Body of pancreas (tissue), 4 donors: ENCODE data around the gene MROH8. TPM values are rescaled to one million over a fixed set of nuclear protein-coding genes. Genes with fewer than 3 reads are reported as not detected.
A peak's percentile ranks its signal among the peaks of the same experiment; 100 is the strongest.

ENCODE experiments used
- ATAC-seq: fragments of 150-250 bp; one replicate; pipeline ENCODE4 v1.9.1; 2016
- DNase-seq, 4 donors: peaks; one replicate each; pipeline ENCODE4 v3.0.0-alpha.2; 2019
- H3K27ac ChIP-seq, 4 donors: fragments of 200-600 bp; sonication (generic); 1 replicate in 3 of 4; 2 replicates in 1 of 4; pipeline versions ENCODE4 v1.5.1 to v1.6.1; 2016 to 2019; ENCODE audit warnings: mild to moderate bottlenecking in 1 of 4, mixed read lengths in 1 of 4, moderate library complexity in 1 of 4
- H3K27me3 ChIP-seq, 2 donors: fragments of 200-600 bp; sonication (generic); one replicate each; pipeline ENCODE4 v1.6.0; 2016; ENCODE audit warnings: mild to moderate bottlenecking in 1 of 2
- H3K36me3 ChIP-seq, 2 donors: fragments of 200-600 bp; sonication (generic); replicated peaks in 1 of 2; 2 replicates each; pipeline ENCODE4 v1.5.1; 2016; ENCODE audit warnings: low read depth in 2 of 2; ENCODE audit not compliant: insufficient read depth in 1 of 2
- H3K4me1 ChIP-seq: fragments of 200-600 bp; sonication (generic); one replicate; pipeline ENCODE4 v1.6.0; 2016
- H3K4me3 ChIP-seq, 2 donors: fragments of 200-600 bp; sonication (generic); 1 replicate in 1 of 2; 2 replicates in 1 of 2; pipeline ENCODE4 v1.5.1; 2016 to 2019
- H3K9me3 ChIP-seq, 3 donors: fragments of 200-600 bp; sonication (generic); 1 replicate in 2 of 3; 2 replicates in 1 of 3; pipeline ENCODE4 v1.5.1; 2016
- POLR2A ChIP-seq, 3 donors: fragments of 450-650 bp; IDR thresholded peaks; one replicate each; pipeline ENCODE4 v1.6.1; 2016; ENCODE audit warnings: antibody characterized with exemption in 3 of 3, mild to moderate bottlenecking in 2 of 3
- WGBS, 2 donors: methylation state at CpG; one replicate each; pipeline ENCODE4 v1.1.5; 2017; 5-methylcytosine and 5-hydroxymethylcytosine counted together
- intact Hi-C: fragments of 100-400 bp; cut with DNase I; formaldehyde crosslinking; loops from one replicate; pipeline ENCODE4 v1.15.1; 2023
- total RNA-seq, 2 donors: library from RNA; depleted of rRNA; stranded (reverse); fragments of >200 nt; gene quantifications; one replicate each; pipeline ENCODE4 v1.1.0, GENCODE V29; 2016
- TF ChIP-seq, protein P1 (sequence below), 7 experiments: fragments of 450-650 bp in 4 of 7; fragments of 200-600 bp in 3 of 7; sonication (generic) in 3 of 7; IDR thresholded peaks; one replicate each; pipeline ENCODE4 v1.5.1; 2016 to 2019; ENCODE audit warnings: antibody characterized with exemption in 7 of 7

The MROH8 gene
- total RNA-seq, 2 donors from 2014 or later: 0.78 to 13.5 TPM

DNA sequence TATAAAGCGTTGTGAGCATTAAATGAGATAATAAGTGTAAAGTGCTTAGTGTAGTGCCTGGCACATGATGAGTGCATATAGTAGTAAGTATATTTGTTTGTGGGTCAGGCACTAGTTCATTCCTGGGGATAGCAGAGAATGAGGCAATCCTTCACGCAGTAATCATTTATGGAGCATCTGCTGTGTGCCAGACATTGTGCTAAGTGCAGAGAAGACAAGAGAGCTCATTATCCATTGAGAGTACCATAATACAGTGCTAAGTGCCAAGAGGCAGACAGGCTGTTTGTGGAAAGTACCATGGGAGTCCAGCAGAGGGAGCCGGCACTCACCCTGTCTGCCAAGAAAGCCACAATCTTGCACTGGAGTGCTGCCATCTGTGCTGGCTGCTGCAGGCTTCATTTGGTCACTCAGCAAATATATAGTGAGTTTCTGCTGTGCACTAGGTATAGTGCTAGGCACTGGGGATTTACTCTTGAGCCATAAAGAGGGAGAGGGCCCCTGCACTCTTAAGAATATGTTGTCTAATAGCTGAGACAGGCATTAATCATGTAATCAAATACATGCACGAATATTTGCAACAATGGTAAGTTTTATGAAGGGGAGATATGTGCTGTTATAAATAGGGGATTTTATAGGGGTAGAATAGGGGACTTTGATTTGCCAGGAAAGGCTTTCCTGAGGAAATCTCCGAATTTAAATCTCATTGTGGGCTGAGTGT lies 12.9 kb upstream of the MROH8 start:
- intact Hi-C loops: no loop called here
- DNase-seq (peak; percentile 94 to 97 (median 94)), ATAC-seq (peak; percentile 97)
- Histone ChIP-seq H3K27me3 (no peaks in the 10 kb centered on the region), H3K9me3 (no peaks in the 10 kb centered on the region), H3K36me3 (no peaks in the 10 kb centered on the region), H3K4me3 (no peak overlapping the region), H3K27ac (peak overlapping the region in 3 of 4 donors; percentile 22 to 40 (median 28)), H3K4me1 (peaks cover 66% of the 10 kb centered on the region)
- 16 to 24% methylated on average over 4 to 5 of the region's 5 CpGs for WGBS, 2 donors
- TF ChIP-seq POLR2A (IDR thresholded peaks at IDR 0.05): no peak
- TF ChIP-seq, protein P1, sequence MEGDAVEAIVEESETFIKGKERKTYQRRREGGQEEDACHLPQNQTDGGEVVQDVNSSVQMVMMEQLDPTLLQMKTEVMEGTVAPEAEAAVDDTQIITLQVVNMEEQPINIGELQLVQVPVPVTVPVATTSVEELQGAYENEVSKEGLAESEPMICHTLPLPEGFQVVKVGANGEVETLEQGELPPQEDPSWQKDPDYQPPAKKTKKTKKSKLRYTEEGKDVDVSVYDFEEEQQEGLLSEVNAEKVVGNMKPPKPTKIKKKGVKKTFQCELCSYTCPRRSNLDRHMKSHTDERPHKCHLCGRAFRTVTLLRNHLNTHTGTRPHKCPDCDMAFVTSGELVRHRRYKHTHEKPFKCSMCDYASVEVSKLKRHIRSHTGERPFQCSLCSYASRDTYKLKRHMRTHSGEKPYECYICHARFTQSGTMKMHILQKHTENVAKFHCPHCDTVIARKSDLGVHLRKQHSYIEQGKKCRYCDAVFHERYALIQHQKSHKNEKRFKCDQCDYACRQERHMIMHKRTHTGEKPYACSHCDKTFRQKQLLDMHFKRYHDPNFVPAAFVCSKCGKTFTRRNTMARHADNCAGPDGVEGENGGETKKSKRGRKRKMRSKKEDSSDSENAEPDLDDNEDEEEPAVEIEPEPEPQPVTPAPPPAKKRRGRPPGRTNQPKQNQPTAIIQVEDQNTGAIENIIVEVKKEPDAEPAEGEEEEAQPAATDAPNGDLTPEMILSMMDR (IDR thresholded peaks at IDR 0.05): peak; percentile 83 to 95 (median 93)

DNA sequence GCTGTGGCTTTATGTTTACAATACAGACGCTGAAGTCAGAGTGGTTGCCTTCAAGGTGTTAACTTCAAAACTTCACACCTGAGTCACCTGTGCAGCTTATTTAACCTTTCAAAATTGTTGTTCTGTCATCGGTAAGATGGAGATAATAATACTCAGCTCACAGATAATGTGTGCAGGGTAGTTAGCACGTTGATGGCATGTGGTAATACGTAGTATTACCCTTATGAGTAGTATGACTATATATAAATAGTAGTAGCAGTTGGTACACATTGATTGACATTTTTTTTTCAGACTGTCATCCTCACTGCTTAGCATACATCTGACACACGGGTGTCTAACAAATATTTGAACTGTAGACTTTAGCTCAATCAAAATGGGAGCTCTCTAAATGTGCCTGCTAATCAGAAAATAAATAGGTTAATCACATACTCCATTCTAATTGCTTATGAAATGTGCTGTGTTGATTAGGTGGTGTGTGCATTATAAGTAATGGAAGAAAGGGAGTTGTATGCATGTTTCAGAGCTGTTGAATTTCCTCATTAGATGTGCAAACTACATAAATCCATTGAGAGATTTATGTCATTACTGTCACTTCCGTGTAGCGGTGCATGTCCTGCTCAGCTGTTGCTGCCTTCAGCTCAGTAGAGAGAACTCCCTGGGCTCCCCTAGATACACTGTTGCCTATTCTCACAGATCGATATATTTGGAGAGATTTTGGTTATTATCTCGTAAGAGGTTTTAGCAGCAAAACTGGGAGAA lies 11.2 kb upstream of the MROH8 start:
- 49 to 51% methylated on average over 9 of the region's 9 CpGs for WGBS, 2 donors
- Histone ChIP-seq H3K27ac (no peak overlapping the region), H3K4me1 (peaks cover 61% of the 10 kb centered on the region), H3K4me3 (no peak overlapping the region), H3K9me3 (no peaks in the 10 kb centered on the region), H3K27me3 (no peaks in the 10 kb centered on the region), H3K36me3 (peaks cover 0 to 5% of the 10 kb centered on the region in 2 donors)
- TF ChIP-seq, protein P1 (IDR thresholded peaks at IDR 0.05): no peak
- no peak for TF ChIP-seq POLR2A (IDR thresholded peaks at IDR 0.05)
- DNase-seq: no peak
- no peak for ATAC-seq
- intact Hi-C loops: no loop called here

DNA sequence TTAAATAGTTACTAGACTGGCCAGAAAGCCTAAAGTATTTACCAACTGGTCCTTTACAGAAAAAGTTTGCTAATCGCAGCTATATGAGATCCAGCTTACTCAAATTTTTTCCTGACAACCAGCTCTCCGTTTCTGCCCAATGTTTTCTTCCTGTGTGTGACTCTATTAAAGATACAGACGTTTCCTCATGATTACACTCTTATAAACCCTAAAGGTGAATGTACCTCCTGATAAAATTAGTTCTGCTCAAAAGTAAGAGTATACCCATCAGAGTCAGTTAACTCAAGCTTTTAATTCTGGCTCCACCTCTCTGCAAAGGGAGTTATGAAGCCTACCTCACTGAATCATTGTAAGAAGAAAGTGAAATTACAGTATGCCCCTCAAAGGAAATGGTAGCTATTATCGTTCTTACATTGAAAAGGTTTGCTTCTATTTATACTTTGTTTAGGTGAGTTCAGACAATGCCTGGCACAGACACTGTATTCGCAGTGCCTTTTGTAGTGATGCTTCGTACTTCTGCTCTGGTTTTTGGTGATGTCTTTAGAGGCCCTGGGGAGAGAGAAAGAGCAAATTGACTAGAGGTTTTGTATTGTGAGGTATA lies 10.2 kb upstream of the MROH8 start:
- ATAC-seq: no peak
- intact Hi-C loops: no loop called here
- H3K4me3 ChIP-seq: no peak overlapping the region
- TF ChIP-seq, protein P1 (IDR thresholded peaks at IDR 0.05): no peak
- TF ChIP-seq POLR2A (IDR thresholded peaks at IDR 0.05): no peak
- peaks cover 0 to 6% of the 10 kb centered on the region in 2 donors for H3K36me3 ChIP-seq
- H3K4me1 ChIP-seq: peaks cover 55% of the 10 kb centered on the region
- no peaks in the 10 kb centered on the region for H3K27me3 ChIP-seq
- H3K27ac ChIP-seq: peak overlapping the region in 1 of 4 donors; percentile 17
- WGBS, 2 donors: 32 to 37% methylated on average over 6 of the region's 6 CpGs
- no peak for DNase-seq
- no peaks in the 10 kb centered on the region for H3K9me3 ChIP-seq

DNA sequence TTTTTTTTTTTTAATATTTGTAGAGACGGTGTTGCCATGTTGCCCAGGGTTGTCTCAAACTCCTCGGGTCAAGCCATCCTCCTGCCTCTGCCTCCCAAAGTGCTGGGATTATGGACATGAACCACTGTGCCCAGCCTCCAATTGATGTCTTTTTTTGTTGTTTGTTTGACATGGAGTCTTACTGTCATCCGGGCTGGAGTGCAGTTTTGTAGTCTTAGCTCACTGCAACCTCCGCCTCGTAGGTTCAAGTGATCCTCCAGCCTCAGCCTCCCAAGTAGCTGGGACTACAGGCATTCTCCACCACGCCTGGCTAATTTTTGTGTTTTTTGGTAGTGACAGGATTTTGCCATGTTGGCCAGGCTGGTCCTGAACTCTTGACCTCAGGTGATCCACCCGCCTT lies 9.4 kb upstream of the MROH8 start:
- H3K27me3 ChIP-seq: no peaks in the 10 kb centered on the region
- no peak overlapping the region for H3K27ac ChIP-seq
- H3K4me3 ChIP-seq: no peak overlapping the region
- ATAC-seq: no peak
- no peak for TF ChIP-seq POLR2A (IDR thresholded peaks at IDR 0.05)
- TF ChIP-seq, protein P1 (IDR thresholded peaks at IDR 0.05): no peak
- 78 to 89% methylated on average over 6 to 7 of the region's 7 CpGs for WGBS, 2 donors
- H3K4me1 ChIP-seq: peaks cover 57% of the 10 kb centered on the region
- no peak for DNase-seq
- intact Hi-C loops: no loop called here
- H3K36me3 ChIP-seq: peaks cover 0 to 8% of the 10 kb centered on the region in 2 donors
- H3K9me3 ChIP-seq: no peaks in the 10 kb centered on the region
